GM23338 (cell line): ENCODE results near the gene PIK3C2G. TPM values are rescaled to one million over a fixed set of nuclear protein-coding genes. Genes with fewer than 3 reads are reported as not detected.

Source experiments
- ATAC-seq: fragments of 200-7000 bp; cut with Tn5 transposase; 3 replicates; pipeline ENCODE4 v1.9.1; 2020
- DNase-seq: peaks from one replicate; pipeline ENCODE4 v3.0.0-alpha.2; 2015; ENCODE audit warnings: low spot score
- H2AFZ ChIP-seq: fragments of 200-600 bp; sonication (generic); 2 replicates; pipeline ENCODE4 v1.8.0; 2016; ENCODE audit warnings: antibody characterized with exemption, mild to moderate bottlenecking, moderate library complexity
- H3F3A ChIP-seq: fragments of 200-600 bp; sonication (generic); replicated peaks from 2 replicates; pipeline ENCODE4 v1.8.0; 2017; ENCODE audit warnings: antibody characterized with exemption, mixed run types, low read depth
- H3K27ac ChIP-seq: fragments of 200-600 bp; sonication (generic); 2 replicates; pipeline ENCODE4 v1.6.1; 2016; ENCODE audit warnings: low read depth
- H3K27me3 ChIP-seq: fragments of 200-600 bp; sonication (generic); 2 replicates; pipeline ENCODE4 v1.8.0; 2016; ENCODE audit warnings: mild to moderate bottlenecking, mixed run types, moderate library complexity; ENCODE audit not compliant: insufficient read depth
- H3K36me3 ChIP-seq: fragments of 200-600 bp; sonication (generic); 2 replicates; pipeline ENCODE4 v1.8.0; 2016; ENCODE audit warnings: mild to moderate bottlenecking; ENCODE audit not compliant: insufficient read depth
- H3K4me1 ChIP-seq: fragments of 200-600 bp; sonication (generic); 2 replicates; pipeline ENCODE4 v1.8.0; 2016; ENCODE audit warnings: mild to moderate bottlenecking, moderate library complexity; ENCODE audit not compliant: insufficient read depth
- H3K4me2 ChIP-seq: fragments of 200-600 bp; sonication (generic); 2 replicates; pipeline ENCODE4 v1.7.1; 2017; ENCODE audit warnings: mixed run types
- H3K4me3 ChIP-seq: fragments of 200-600 bp; sonication (generic); 2 replicates; pipeline ENCODE4 v1.6.1; 2016; ENCODE audit warnings: mixed run types
- H3K79me2 ChIP-seq: fragments of 200-600 bp; sonication (generic); replicated peaks from 2 replicates; pipeline ENCODE4 v1.8.0; 2017; ENCODE audit warnings: mild to moderate bottlenecking; ENCODE audit not compliant: insufficient read depth
- H3K9me2 ChIP-seq: fragments of 200-600 bp; sonication (generic); 2 replicates; pipeline ENCODE4 v1.8.0; 2017; ENCODE audit not compliant: insufficient read depth
- H4K20me1 ChIP-seq: fragments of 200-600 bp; sonication (generic); replicated peaks from 2 replicates; pipeline ENCODE4 v1.8.0; 2017; ENCODE audit warnings: mild to moderate bottlenecking; ENCODE audit not compliant: insufficient read depth
- H3K27ac Mint-ChIP-seq: 2 replicates; pipeline ENCODE4 v1.8.0; 2020; ENCODE audit warnings: inconsistent platforms, mild to moderate bottlenecking, moderate library complexity, mixed read lengths
- H3K27me3 Mint-ChIP-seq: 3 replicates; pipeline ENCODE4 v1.8.0; 2022; ENCODE audit warnings: low read depth, mild to moderate bottlenecking, moderate library complexity, mixed read lengths, inconsistent platforms; ENCODE audit not compliant: insufficient read depth, poor library complexity
- H3K36me3 Mint-ChIP-seq: 3 replicates; pipeline ENCODE4 v1.8.0; 2021; ENCODE audit warnings: low read depth, mild to moderate bottlenecking, inconsistent platforms, moderate library complexity, mixed read lengths
- H3K4me1 Mint-ChIP-seq: 3 replicates; pipeline ENCODE4 v1.8.0; 2020; ENCODE audit warnings: mild to moderate bottlenecking, inconsistent platforms, mixed read lengths
- H3K4me3 Mint-ChIP-seq: 3 replicates; pipeline ENCODE4 v1.8.0; 2021; ENCODE audit warnings: moderate library complexity, mild to moderate bottlenecking, inconsistent platforms, mixed read lengths
- H3K9me3 Mint-ChIP-seq: 3 replicates; pipeline ENCODE4 v1.8.0; 2020; ENCODE audit warnings: moderate library complexity, mild to moderate bottlenecking, inconsistent platforms, mixed read lengths
- CTCF ChIP-seq, 2 experiments: fragments of 200-600 bp in 1 of 2; sonication (generic) in 1 of 2; conservative IDR thresholded peaks; 2 replicates each; pipeline versions ENCODE4 v1.5.1 to v1.6.1; 2016 to 2017; ENCODE audit warnings: antibody characterized with exemption in 2 of 2, low read depth in 2 of 2, mild to moderate bottlenecking in 2 of 2, moderate library complexity in 1 of 2
- ETS1 ChIP-seq: IDR thresholded peaks from 2 replicates; pipeline ENCODE4 v1.6.1; 2016; ENCODE audit warnings: antibody characterized with exemption
- EZH2 ChIP-seq: fragments of 200-600 bp; sonication (generic); IDR thresholded peaks from one replicate; pipeline ENCODE4 v1.8.0; 2017; ENCODE audit warnings: antibody characterized with exemption, mild to moderate bottlenecking, low read depth; ENCODE audit not compliant: unreplicated experiment
- EZH2phosphoT487 ChIP-seq: fragments of 200-600 bp; sonication (generic); IDR thresholded peaks from one replicate; pipeline ENCODE4 v1.8.1; 2018; ENCODE audit warnings: antibody characterized with exemption; ENCODE audit not compliant: unreplicated experiment
- JUNB ChIP-seq: IDR thresholded peaks from one replicate; pipeline ENCODE4 v1.6.1; 2016; ENCODE audit warnings: antibody characterized with exemption; ENCODE audit not compliant: unreplicated experiment
- ZNF114 ChIP-seq: fragments of 250-450 bp; sonication (Bioruptor Pico); IDR thresholded peaks from 2 replicates; pipeline ENCODE4 v1.5.0; 2020; ENCODE audit warnings: mild to moderate bottlenecking, moderate library complexity
- ZNF462 ChIP-seq: fragments of 250-450 bp; sonication (Bioruptor Pico); IDR thresholded peaks from 2 replicates; pipeline ENCODE4 v1.5.0; 2020; ENCODE audit warnings: mild to moderate bottlenecking, moderate library complexity
- polyA plus RNA-seq: library from polyadenylated mRNA; unstranded; fragments of >200 nt; fragmentation: Nextera tagmentation; extraction: Ambion mirVana; gene quantifications from 2 replicates; pipeline ENCODE4 v1.2.1, GENCODE V29; 2016
- total RNA-seq: library from RNA; depleted of rRNA; stranded (reverse); fragments of >200 nt; shearing (Covaris generic); gene quantifications from 2 replicates; pipeline ENCODE4 v1.2.3, GENCODE V29; 2014

The PIK3C2G gene
- total and polyA plus RNA-seq, 2 experiments from 2014 or later, result not detected

DNA sequence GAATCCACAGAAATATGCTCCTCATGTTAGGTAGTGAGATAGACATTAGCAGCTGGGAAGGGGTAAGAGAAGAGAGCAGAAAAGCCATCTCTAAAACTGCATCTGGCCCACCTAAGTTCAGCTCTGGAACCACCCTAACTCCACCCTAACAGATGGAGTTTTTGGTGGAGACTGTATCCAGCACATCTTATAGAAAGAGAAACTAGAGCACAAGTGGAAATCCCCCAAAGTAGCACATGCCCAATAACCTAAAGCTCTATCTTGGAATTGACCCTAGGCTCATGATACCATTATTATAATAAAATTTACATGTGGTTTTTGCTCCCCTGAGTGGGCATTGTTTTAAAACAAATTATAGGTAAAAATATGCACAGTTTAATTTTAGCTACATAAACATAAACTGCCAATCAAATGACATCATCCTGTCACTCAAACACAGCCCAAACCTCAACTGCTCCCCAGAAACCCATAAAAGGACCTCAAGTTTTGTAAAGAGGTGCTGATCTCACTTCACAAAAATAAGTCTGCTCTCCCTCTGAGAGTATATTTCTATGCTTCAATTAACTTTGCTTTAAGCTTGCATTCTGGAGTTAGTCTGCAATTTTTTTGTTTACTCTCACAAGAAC is 206.4 kb downstream of the PIK3C2G start (continued):
- TF ChIP-seq CTCF (conservative IDR thresholded peaks at IDR 0.05; ENCODE audit: low read depth in 2 of 2) (no peak), JUNB (no peak)

DNA sequence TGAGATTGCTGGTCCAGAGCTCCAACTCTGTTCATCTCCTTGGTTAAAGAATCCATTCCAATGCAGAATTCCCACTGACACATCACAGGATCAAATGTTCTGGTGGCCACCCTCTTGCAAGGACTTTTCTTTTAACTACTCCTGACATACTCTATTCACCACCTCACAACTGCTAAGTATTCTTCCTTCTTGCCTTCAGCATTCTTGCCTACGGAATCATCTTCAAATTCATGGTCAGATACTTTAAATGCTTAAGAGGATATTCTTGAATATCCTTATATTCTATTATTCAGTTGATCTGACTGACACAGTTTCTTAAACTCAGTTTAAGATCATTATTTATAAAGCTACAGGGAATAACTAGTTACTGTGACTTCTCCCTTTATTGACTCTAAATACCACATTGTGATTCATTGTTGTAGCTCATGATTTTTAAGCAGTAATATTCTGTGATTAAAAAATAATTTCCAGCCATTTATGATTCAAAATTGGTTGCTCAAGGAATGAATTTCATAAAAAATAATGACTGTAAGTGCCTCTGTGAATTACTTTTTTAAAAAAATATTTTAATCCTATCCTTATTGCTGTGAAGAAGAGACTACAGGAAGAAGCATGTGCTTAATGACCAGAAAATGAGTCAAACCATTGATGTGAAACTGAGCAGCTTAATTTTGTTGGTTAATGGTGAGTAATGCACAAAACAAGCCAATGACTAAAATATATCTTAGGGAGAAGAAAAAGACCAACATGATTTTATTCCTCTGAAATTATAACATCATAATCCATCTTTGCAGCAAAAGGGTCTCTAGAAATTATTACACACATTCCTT is 207.1 kb downstream of the PIK3C2G start:
- H3K4me3 Mint-ChIP-seq, result no peak overlapping the region
- Histone ChIP-seq H3K9me2 (no peaks in the 10 kb centered on the region), H3K36me3 (no peaks in the 10 kb centered on the region), H3K4me1 (no peaks in the 10 kb centered on the region), H3K4me2 (no peak overlapping the region), H3F3A (no peaks in the 10 kb centered on the region), H3K27me3 (no peaks in the 10 kb centered on the region), H3K27ac (no peak overlapping the region), H3K4me3 (no peak overlapping the region), H2AFZ (no peak overlapping the region), H4K20me1 (no peaks in the 10 kb centered on the region), H3K79me2 (no peaks in the 10 kb centered on the region)
- H3K9me3 Mint-ChIP-seq, result no peaks in the 10 kb centered on the region
- DNase-seq (no peak), ATAC-seq (no peak)
- no peak overlapping the region for H3K27ac Mint-ChIP-seq
- no peaks in the 10 kb centered on the region for H3K36me3 Mint-ChIP-seq
- H3K27me3 Mint-ChIP-seq, result no peaks in the 10 kb centered on the region
- H3K4me1 Mint-ChIP-seq, result peaks cover 10% of the 10 kb centered on the region; the same call in 2 of the 3 replicates
- no peak for TF ChIP-seq ZNF114
- TF ChIP-seq JUNB, result no peak
- TF ChIP-seq CTCF (conservative IDR thresholded peaks at IDR 0.05; ENCODE audit: low read depth in 2 of 2), result no peak
- TF ChIP-seq ZNF462, result no peak
- no peak for TF ChIP-seq ETS1
- no peak for TF ChIP-seq EZH2phosphoT487
- no peak for TF ChIP-seq EZH2
